GM23338 (cell line): ENCODE measurements around the gene PCA3. TPM values are rescaled to one million over a fixed set of nuclear protein-coding genes. Genes with fewer than 3 reads are reported as not detected.

ENCODE experiments used
- ATAC-seq: fragments of 200-7000 bp; cut with Tn5 transposase; 3 replicates; pipeline ENCODE4 v1.9.1; 2020
- DNase-seq: peaks from one replicate; pipeline ENCODE4 v3.0.0-alpha.2; 2015; ENCODE audit warnings: low spot score
- H2AFZ ChIP-seq: fragments of 200-600 bp; sonication (generic); 2 replicates; pipeline ENCODE4 v1.8.0; 2016; ENCODE audit warnings: antibody characterized with exemption, mild to moderate bottlenecking, moderate library complexity
- H3F3A ChIP-seq: fragments of 200-600 bp; sonication (generic); replicated peaks from 2 replicates; pipeline ENCODE4 v1.8.0; 2017; ENCODE audit warnings: antibody characterized with exemption, mixed run types, low read depth
- H3K27ac ChIP-seq: fragments of 200-600 bp; sonication (generic); 2 replicates; pipeline ENCODE4 v1.6.1; 2016; ENCODE audit warnings: low read depth
- H3K27me3 ChIP-seq: fragments of 200-600 bp; sonication (generic); 2 replicates; pipeline ENCODE4 v1.8.0; 2016; ENCODE audit warnings: mild to moderate bottlenecking, mixed run types, moderate library complexity; ENCODE audit not compliant: insufficient read depth
- H3K36me3 ChIP-seq: fragments of 200-600 bp; sonication (generic); 2 replicates; pipeline ENCODE4 v1.8.0; 2016; ENCODE audit warnings: mild to moderate bottlenecking; ENCODE audit not compliant: insufficient read depth
- H3K4me1 ChIP-seq: fragments of 200-600 bp; sonication (generic); 2 replicates; pipeline ENCODE4 v1.8.0; 2016; ENCODE audit warnings: mild to moderate bottlenecking, moderate library complexity; ENCODE audit not compliant: insufficient read depth
- H3K4me2 ChIP-seq: fragments of 200-600 bp; sonication (generic); 2 replicates; pipeline ENCODE4 v1.7.1; 2017; ENCODE audit warnings: mixed run types
- H3K4me3 ChIP-seq: fragments of 200-600 bp; sonication (generic); 2 replicates; pipeline ENCODE4 v1.6.1; 2016; ENCODE audit warnings: mixed run types
- H3K79me2 ChIP-seq: fragments of 200-600 bp; sonication (generic); replicated peaks from 2 replicates; pipeline ENCODE4 v1.8.0; 2017; ENCODE audit warnings: mild to moderate bottlenecking; ENCODE audit not compliant: insufficient read depth
- H3K9me2 ChIP-seq: fragments of 200-600 bp; sonication (generic); 2 replicates; pipeline ENCODE4 v1.8.0; 2017; ENCODE audit not compliant: insufficient read depth
- H4K20me1 ChIP-seq: fragments of 200-600 bp; sonication (generic); replicated peaks from 2 replicates; pipeline ENCODE4 v1.8.0; 2017; ENCODE audit warnings: mild to moderate bottlenecking; ENCODE audit not compliant: insufficient read depth
- H3K27ac Mint-ChIP-seq: 2 replicates; pipeline ENCODE4 v1.8.0; 2020; ENCODE audit warnings: inconsistent platforms, mild to moderate bottlenecking, moderate library complexity, mixed read lengths
- H3K27me3 Mint-ChIP-seq: 3 replicates; pipeline ENCODE4 v1.8.0; 2022; ENCODE audit warnings: low read depth, mild to moderate bottlenecking, moderate library complexity, mixed read lengths, inconsistent platforms; ENCODE audit not compliant: insufficient read depth, poor library complexity
- H3K36me3 Mint-ChIP-seq: 3 replicates; pipeline ENCODE4 v1.8.0; 2021; ENCODE audit warnings: low read depth, mild to moderate bottlenecking, inconsistent platforms, moderate library complexity, mixed read lengths
- H3K4me1 Mint-ChIP-seq: 3 replicates; pipeline ENCODE4 v1.8.0; 2020; ENCODE audit warnings: mild to moderate bottlenecking, inconsistent platforms, mixed read lengths
- H3K4me3 Mint-ChIP-seq: 3 replicates; pipeline ENCODE4 v1.8.0; 2021; ENCODE audit warnings: moderate library complexity, mild to moderate bottlenecking, inconsistent platforms, mixed read lengths
- H3K9me3 Mint-ChIP-seq: 3 replicates; pipeline ENCODE4 v1.8.0; 2020; ENCODE audit warnings: moderate library complexity, mild to moderate bottlenecking, inconsistent platforms, mixed read lengths
- CREB1 ChIP-seq: fragments of 250-450 bp; sonication (Bioruptor Pico); IDR thresholded peaks from 2 replicates; pipeline ENCODE4 v1.5.0; 2020; ENCODE audit warnings: low read depth, mild to moderate bottlenecking, moderate library complexity
- CTCF ChIP-seq, 2 experiments: fragments of 200-600 bp in 1 of 2; sonication (generic) in 1 of 2; conservative IDR thresholded peaks; 2 replicates each; pipeline versions ENCODE4 v1.5.1 to v1.6.1; 2016 to 2017; ENCODE audit warnings: antibody characterized with exemption in 2 of 2, low read depth in 2 of 2, mild to moderate bottlenecking in 2 of 2, moderate library complexity in 1 of 2
- EZH2phosphoT487 ChIP-seq: fragments of 200-600 bp; sonication (generic); IDR thresholded peaks from one replicate; pipeline ENCODE4 v1.8.1; 2018; ENCODE audit warnings: antibody characterized with exemption; ENCODE audit not compliant: unreplicated experiment
- JUNB ChIP-seq: IDR thresholded peaks from one replicate; pipeline ENCODE4 v1.6.1; 2016; ENCODE audit warnings: antibody characterized with exemption; ENCODE audit not compliant: unreplicated experiment
- NANOG ChIP-seq: IDR thresholded peaks from 2 replicates; pipeline ENCODE4 v1.6.1; 2016; ENCODE audit warnings: antibody characterized with exemption, borderline replicate concordance
- POLR2AphosphoS5 ChIP-seq: IDR thresholded peaks from 2 replicates; pipeline ENCODE4 v1.6.1; 2016; ENCODE audit warnings: antibody characterized with exemption, low read depth
- STAT1 ChIP-seq: IDR thresholded peaks from one replicate; pipeline ENCODE4 v1.6.1; 2016; ENCODE audit warnings: antibody characterized with exemption; ENCODE audit not compliant: unreplicated experiment
- ZNF114 ChIP-seq: fragments of 250-450 bp; sonication (Bioruptor Pico); IDR thresholded peaks from 2 replicates; pipeline ENCODE4 v1.5.0; 2020; ENCODE audit warnings: mild to moderate bottlenecking, moderate library complexity
- ZNF331 ChIP-seq: fragments of 250-450 bp; sonication (Bioruptor Pico); IDR thresholded peaks from 2 replicates; pipeline ENCODE4 v1.5.0; 2020; ENCODE audit warnings: low read depth, mild to moderate bottlenecking, moderate library complexity
- polyA plus RNA-seq: library from polyadenylated mRNA; unstranded; fragments of >200 nt; fragmentation: Nextera tagmentation; extraction: Ambion mirVana; gene quantifications from 2 replicates; pipeline ENCODE4 v1.2.1, GENCODE V29; 2016
- total RNA-seq: library from RNA; depleted of rRNA; stranded (reverse); fragments of >200 nt; shearing (Covaris generic); gene quantifications from 2 replicates; pipeline ENCODE4 v1.2.3, GENCODE V29; 2014
- TF ChIP-seq, protein P1 (sequence below): IDR thresholded peaks from one replicate; pipeline ENCODE4 v1.6.1; 2018; ENCODE audit warnings: antibody characterized with exemption; ENCODE audit not compliant: unreplicated experiment

PCA3 gene
- total and polyA plus RNA-seq, 2 experiments from 2014 or later, result 0.28 to 0.76 TPM

DNA sequence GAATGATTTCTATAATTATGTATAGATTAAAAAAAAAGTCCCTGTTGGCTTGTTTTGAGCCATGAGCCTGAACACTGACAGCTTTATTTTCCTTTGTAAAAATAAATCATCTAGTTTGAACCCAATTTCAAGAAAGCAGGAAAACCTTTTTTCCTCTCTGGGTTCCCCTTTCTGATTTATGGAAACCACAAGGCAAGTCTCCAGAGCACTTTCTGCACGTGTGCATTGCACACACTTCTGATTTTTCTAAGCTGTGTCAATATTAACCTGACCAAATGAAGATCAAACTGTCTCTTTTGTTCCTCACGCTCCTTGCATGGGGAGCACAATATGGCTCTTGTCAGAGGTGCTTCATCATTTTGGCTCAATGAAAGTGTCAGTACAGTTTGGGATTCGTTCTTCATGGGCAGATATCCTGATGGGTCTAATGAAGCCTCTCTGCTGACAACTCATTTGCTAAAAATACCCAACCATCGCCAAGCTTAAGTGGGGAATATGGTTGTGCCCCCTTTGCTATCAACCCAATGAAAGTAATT is 39.2 kb upstream of the PCA3 start:
- no peaks in the 10 kb centered on the region for H3K27me3 Mint-ChIP-seq
- H3K4me3 Mint-ChIP-seq, result no peak overlapping the region
- no peaks in the 10 kb centered on the region for H4K20me1 ChIP-seq
- no peaks in the 10 kb centered on the region for H3K79me2 ChIP-seq
- H3K4me2 ChIP-seq, result no peak overlapping the region
- no peaks in the 10 kb centered on the region for H3K9me3 Mint-ChIP-seq
- H3F3A ChIP-seq, result no peaks in the 10 kb centered on the region
- no peak for DNase-seq
- no peaks in the 10 kb centered on the region for H3K9me2 ChIP-seq
- H2AFZ ChIP-seq, result no peak overlapping the region
- H3K36me3 Mint-ChIP-seq, result no peaks in the 10 kb centered on the region
- H3K4me3 ChIP-seq, result no peak overlapping the region
- TF ChIP-seq CTCF (conservative IDR thresholded peaks at IDR 0.05; ENCODE audit: low read depth in 2 of 2) (no peak), NANOG (no peak), JUNB (no peak), STAT1 (no peak), POLR2AphosphoS5 (no peak), CREB1 (no peak), ZNF114 (CRISPR knock-in tag) (no peak), ZNF331 (CRISPR knock-in tag) (no peak)
- TF ChIP-seq, protein P1, sequence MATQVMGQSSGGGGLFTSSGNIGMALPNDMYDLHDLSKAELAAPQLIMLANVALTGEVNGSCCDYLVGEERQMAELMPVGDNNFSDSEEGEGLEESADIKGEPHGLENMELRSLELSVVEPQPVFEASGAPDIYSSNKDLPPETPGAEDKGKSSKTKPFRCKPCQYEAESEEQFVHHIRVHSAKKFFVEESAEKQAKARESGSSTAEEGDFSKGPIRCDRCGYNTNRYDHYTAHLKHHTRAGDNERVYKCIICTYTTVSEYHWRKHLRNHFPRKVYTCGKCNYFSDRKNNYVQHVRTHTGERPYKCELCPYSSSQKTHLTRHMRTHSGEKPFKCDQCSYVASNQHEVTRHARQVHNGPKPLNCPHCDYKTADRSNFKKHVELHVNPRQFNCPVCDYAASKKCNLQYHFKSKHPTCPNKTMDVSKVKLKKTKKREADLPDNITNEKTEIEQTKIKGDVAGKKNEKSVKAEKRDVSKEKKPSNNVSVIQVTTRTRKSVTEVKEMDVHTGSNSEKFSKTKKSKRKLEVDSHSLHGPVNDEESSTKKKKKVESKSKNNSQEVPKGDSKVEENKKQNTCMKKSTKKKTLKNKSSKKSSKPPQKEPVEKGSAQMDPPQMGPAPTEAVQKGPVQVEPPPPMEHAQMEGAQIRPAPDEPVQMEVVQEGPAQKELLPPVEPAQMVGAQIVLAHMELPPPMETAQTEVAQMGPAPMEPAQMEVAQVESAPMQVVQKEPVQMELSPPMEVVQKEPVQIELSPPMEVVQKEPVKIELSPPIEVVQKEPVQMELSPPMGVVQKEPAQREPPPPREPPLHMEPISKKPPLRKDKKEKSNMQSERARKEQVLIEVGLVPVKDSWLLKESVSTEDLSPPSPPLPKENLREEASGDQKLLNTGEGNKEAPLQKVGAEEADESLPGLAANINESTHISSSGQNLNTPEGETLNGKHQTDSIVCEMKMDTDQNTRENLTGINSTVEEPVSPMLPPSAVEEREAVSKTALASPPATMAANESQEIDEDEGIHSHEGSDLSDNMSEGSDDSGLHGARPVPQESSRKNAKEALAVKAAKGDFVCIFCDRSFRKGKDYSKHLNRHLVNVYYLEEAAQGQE, result no peak
- H3K27me3 ChIP-seq, result no peaks in the 10 kb centered on the region
- no peaks in the 10 kb centered on the region for H3K4me1 ChIP-seq
- no peaks in the 10 kb centered on the region for H3K36me3 ChIP-seq
- H3K27ac Mint-ChIP-seq, result no peak overlapping the region
- no peaks in the 10 kb centered on the region for H3K4me1 Mint-ChIP-seq
- H3K27ac ChIP-seq, result no peak overlapping the region
- ATAC-seq, result no peak

DNA sequence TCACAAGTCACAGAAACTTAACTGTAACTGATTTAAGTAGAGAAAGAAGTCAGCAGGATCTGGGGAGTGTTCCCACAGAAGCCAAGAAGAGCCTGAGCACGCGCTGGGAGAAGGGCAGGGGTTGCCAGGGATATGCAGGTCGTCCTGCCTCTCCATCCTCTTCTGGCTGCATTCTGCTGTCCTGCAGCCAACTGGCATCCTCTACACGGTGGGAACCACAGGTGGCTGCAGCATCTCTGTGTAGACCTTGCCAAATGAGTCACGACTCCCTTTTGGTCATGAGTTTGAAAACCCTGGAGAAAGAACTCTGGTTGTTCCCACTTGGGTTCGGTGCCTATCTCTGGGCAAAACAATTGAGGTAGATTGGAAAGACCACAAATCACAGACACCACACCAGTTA is 38.4 kb upstream of the PCA3 start:
- Histone ChIP-seq H2AFZ (no peak overlapping the region), H3K9me2 (no peaks in the 10 kb centered on the region), H3K4me3 (no peak overlapping the region), H3K27me3 (no peaks in the 10 kb centered on the region), H4K20me1 (no peaks in the 10 kb centered on the region), H3K79me2 (no peaks in the 10 kb centered on the region), H3F3A (no peaks in the 10 kb centered on the region), H3K27ac (no peak overlapping the region), H3K4me2 (no peak overlapping the region), H3K4me1 (no peaks in the 10 kb centered on the region), H3K36me3 (no peaks in the 10 kb centered on the region)
- no peaks in the 10 kb centered on the region for H3K4me1 Mint-ChIP-seq
- no peaks in the 10 kb centered on the region for H3K36me3 Mint-ChIP-seq
- ATAC-seq, result no peak
- no peaks in the 10 kb centered on the region for H3K27me3 Mint-ChIP-seq
- H3K4me3 Mint-ChIP-seq, result no peak overlapping the region
- H3K9me3 Mint-ChIP-seq, result no peaks in the 10 kb centered on the region
- H3K27ac Mint-ChIP-seq, result no peak overlapping the region
- no peak for DNase-seq
- no peak for TF ChIP-seq STAT1
- TF ChIP-seq CTCF (conservative IDR thresholded peaks at IDR 0.05; ENCODE audit: low read depth in 2 of 2), result no peak
- no peak for TF ChIP-seq ZNF331 (CRISPR knock-in tag)
- no peak for TF ChIP-seq EZH2phosphoT487
- TF ChIP-seq, protein P1, result no peak
- no peak for TF ChIP-seq CREB1
